Mesothelial cell of epicardium (in vitro differentiated cells): ENCODE measurements around the gene RPS6KC1. TPM values are rescaled to one million over a fixed set of nuclear protein-coding genes. Genes with fewer than 3 reads are reported as not detected.
"Not testable (repeated sequence)": the region's sequence is repeated elsewhere in the genome, so short reads cannot be mapped to it uniquely, and the experiment has no call there.

Source experiments
- DNase-seq, 2 experiments: peaks; one replicate each; pipeline ENCODE4 v3.0.0; 2021; ENCODE audit warnings: low spot score in 2 of 2; ENCODE audit not compliant: unreplicated experiment in 2 of 2
- H3K27ac Mint-ChIP-seq: 2 replicates; pipeline ENCODE4 v1.8.0; 2021; ENCODE audit warnings: mixed read lengths
- H3K27me3 Mint-ChIP-seq: 2 replicates; pipeline ENCODE4 v1.8.0; 2021; ENCODE audit warnings: low read depth, mixed read lengths
- H3K36me3 Mint-ChIP-seq: 2 replicates; pipeline ENCODE4 v1.8.0; 2021; ENCODE audit warnings: mixed read lengths
- H3K4me1 Mint-ChIP-seq: 2 replicates; pipeline ENCODE4 v1.8.0; 2021; ENCODE audit warnings: mixed read lengths
- H3K4me3 Mint-ChIP-seq: 2 replicates; pipeline ENCODE4 v1.8.0; 2021; ENCODE audit warnings: mild to moderate bottlenecking, moderate library complexity, mixed read lengths
- H3K9me3 Mint-ChIP-seq: 2 replicates; pipeline ENCODE4 v1.8.0; 2021; ENCODE audit warnings: mixed read lengths
- CTCF ChIP-seq: fragments of 200-600 bp; sonication (generic); IDR thresholded peaks from one replicate; pipeline ENCODE4 v1.5.0; 2021; ENCODE audit warnings: antibody characterized with exemption; ENCODE audit not compliant: unreplicated experiment
- total RNA-seq: library from RNA; stranded (reverse); gene quantifications from 3 replicates; pipeline ENCODE4 v1.2.1, GENCODE V29; 2021

The RPS6KC1 gene
- total RNA-seq, 1 donor from 2014 or later: 28.5 TPM

GRCh38 chr1:213154056-213154685 is 103.1 kb downstream of the RPS6KC1 start:
- H3K4me1 Mint-ChIP-seq: no peaks in the 10 kb centered on the region
- H3K36me3 Mint-ChIP-seq: peaks cover 48% of the 10 kb centered on the region
- H3K27me3 Mint-ChIP-seq: no peaks in the 10 kb centered on the region
- TF ChIP-seq CTCF: no peak
- peaks cover 30% of the 10 kb centered on the region for H3K9me3 Mint-ChIP-seq
- DNase-seq: no peak
- H3K27ac Mint-ChIP-seq: no peak overlapping the region
- no peak overlapping the region for H3K4me3 Mint-ChIP-seq

- Mint-ChIP-seq H3K4me3 (no peak overlapping the region), H3K27me3 (no peaks in the 10 kb centered on the region), H3K9me3 (peaks cover 21% of the 10 kb centered on the region), H3K27ac (no peak overlapping the region), H3K36me3 (peaks cover 33% of the 10 kb centered on the region), H3K4me1 (no peaks in the 10 kb centered on the region)
- no peak for TF ChIP-seq CTCF
- DNase-seq: no peak
These were observed 108.3 kb downstream of the RPS6KC1 start for GRCh38 chr1:213159376-213159775.

- H3K4me3 Mint-ChIP-seq, H3K27ac Mint-ChIP-seq, DNase-seq, H3K27me3 Mint-ChIP-seq, H3K4me1 Mint-ChIP-seq: not testable (repeated sequence)
- Mint-ChIP-seq H3K9me3 (peaks cover 15% of the 10 kb centered on the region), H3K36me3 (peaks cover 23% of the 10 kb centered on the region)
These were observed 109.4 kb downstream of the RPS6KC1 start for GRCh38 chr1:213160442-213160841.

- peaks cover 12% of the 10 kb centered on the region for H3K36me3 Mint-ChIP-seq
- peaks cover 4% of the 10 kb centered on the region for H3K9me3 Mint-ChIP-seq
- H3K4me3 Mint-ChIP-seq: no peak overlapping the region
- no peak for DNase-seq
- no peaks in the 10 kb centered on the region for H3K27me3 Mint-ChIP-seq
- H3K27ac Mint-ChIP-seq: no peak overlapping the region
- no peak for TF ChIP-seq CTCF
- no peaks in the 10 kb centered on the region for H3K4me1 Mint-ChIP-seq
These were observed 111.3 kb downstream of the RPS6KC1 start for GRCh38 chr1:213162338-213162737.

GRCh38 chr1:213162862-213163261 is 111.8 kb downstream of the RPS6KC1 start:
- no peak for DNase-seq
- Mint-ChIP-seq H3K27me3 (no peaks in the 10 kb centered on the region), H3K27ac (peak overlapping the region; percentile 2), H3K36me3 (peaks cover 8% of the 10 kb centered on the region), H3K9me3 (peaks cover 4% of the 10 kb centered on the region), H3K4me3 (no peak overlapping the region), H3K4me1 (no peaks in the 10 kb centered on the region)
- no peak for TF ChIP-seq CTCF

GRCh38 chr1:213163278-213163711 is 112.3 kb downstream of the RPS6KC1 start:
- Mint-ChIP-seq H3K4me1 (no peaks in the 10 kb centered on the region), H3K27ac (peak overlapping the region; percentile 2), H3K9me3 (peaks cover 4% of the 10 kb centered on the region), H3K4me3 (no peak overlapping the region), H3K36me3 (peaks cover 8% of the 10 kb centered on the region), H3K27me3 (no peaks in the 10 kb centered on the region)
- no peak for TF ChIP-seq CTCF
- no peak for DNase-seq
